WTC11 (cell line): Measurements from ENCODE around the gene PHLDB3. TPM values are rescaled to one million over a fixed set of nuclear protein-coding genes. Genes with fewer than 3 reads are reported as not detected.

Source experiments
- ATAC-seq: fragments of 200-7000 bp; cut with Tn5 transposase; 2 replicates; pipeline ENCODE4 v1.10.0; 2021; ENCODE audit warnings: mild to moderate bottlenecking, moderate library complexity
- CTCF ChIA-PET: fragments of 300-600 bp; sonication (Branson Sonifier 250); formaldehyde crosslinking; loops from one replicate; lab custom pipeline; 2021; ENCODE audit warnings: antibody characterized with exemption; lab: Charles Lee
- POLR2A ChIA-PET: fragments of 350-600 bp; sonication (Branson Sonifier 250); formaldehyde crosslinking; loops from one replicate; lab custom pipeline; 2021; ENCODE audit warnings: antibody characterized with exemption; lab: Charles Lee
- DNase-seq: peaks from one replicate; pipeline ENCODE4 v3.0.0; 2021; ENCODE audit warnings: low spot score
- H3K27ac Mint-ChIP-seq: 2 replicates; pipeline ENCODE4 v1.8.0; 2021; ENCODE audit warnings: mixed read lengths
- H3K27me3 Mint-ChIP-seq: 2 replicates; pipeline ENCODE4 v1.8.0; 2021; ENCODE audit warnings: low read depth, mild to moderate bottlenecking, moderate library complexity, mixed read lengths
- H3K36me3 Mint-ChIP-seq: 2 replicates; pipeline ENCODE4 v1.8.0; 2021; ENCODE audit warnings: mixed read lengths
- H3K4me1 Mint-ChIP-seq: 2 replicates; pipeline ENCODE4 v1.8.0; 2022; ENCODE audit warnings: mixed read lengths
- H3K4me3 Mint-ChIP-seq: 2 replicates; pipeline ENCODE4 v1.8.0; 2021; ENCODE audit warnings: mild to moderate bottlenecking, moderate library complexity, mixed read lengths
- H3K9me3 Mint-ChIP-seq: 2 replicates; pipeline ENCODE4 v1.8.0; 2021; ENCODE audit warnings: mixed read lengths
- CREM ChIP-seq: sonication (generic); formaldehyde crosslinking; IDR thresholded peaks from 2 replicates; pipeline ENCODE4 v1.8.1; 2022; ENCODE audit warnings: mild to moderate bottlenecking, missing genetic modification reagents, moderate library complexity
- E2F5 ChIP-seq: sonication (generic); formaldehyde crosslinking; IDR thresholded peaks from 2 replicates; pipeline ENCODE4 v1.8.1; 2022; ENCODE audit warnings: mild to moderate bottlenecking, moderate library complexity, missing genetic modification reagents
- ESRRA ChIP-seq: sonication (generic); formaldehyde crosslinking; IDR thresholded peaks from 2 replicates; pipeline ENCODE4 v1.8.1; 2022; ENCODE audit warnings: mild to moderate bottlenecking, missing genetic modification reagents, borderline replicate concordance
- FOXJ3 ChIP-seq: sonication (generic); formaldehyde crosslinking; IDR thresholded peaks from 2 replicates; pipeline ENCODE4 v1.9.0; 2021; ENCODE audit warnings: missing genetic modification reagents, mild to moderate bottlenecking, borderline replicate concordance
- HMGA2 ChIP-seq: fragments of 250-450 bp; sonication (Bioruptor Pico); IDR thresholded peaks from 2 replicates; pipeline ENCODE4 v1.4.0; 2021; ENCODE audit warnings: mild to moderate bottlenecking, moderate library complexity
- HMGXB4 ChIP-seq: sonication (generic); formaldehyde crosslinking; IDR thresholded peaks from 2 replicates; pipeline ENCODE4 v1.8.1; 2023; ENCODE audit warnings: mild to moderate bottlenecking, moderate library complexity, missing genetic modification reagents
- IRF2 ChIP-seq: sonication (generic); formaldehyde crosslinking; IDR thresholded peaks from 2 replicates; pipeline ENCODE4 v1.8.0; 2022; ENCODE audit warnings: low read depth, missing genetic modification reagents, borderline replicate concordance
- JUN ChIP-seq: sonication (generic); formaldehyde crosslinking; IDR thresholded peaks from 2 replicates; pipeline ENCODE4 v1.8.0; 2023; ENCODE audit warnings: mild to moderate bottlenecking, missing genetic modification reagents
- NFE2L1 ChIP-seq: sonication (generic); formaldehyde crosslinking; IDR thresholded peaks from 2 replicates; pipeline ENCODE4 v1.8.1; 2023; ENCODE audit warnings: missing genetic modification reagents
- PREB ChIP-seq: sonication (generic); formaldehyde crosslinking; IDR thresholded peaks from 2 replicates; pipeline ENCODE4 v1.8.1; 2022; ENCODE audit warnings: mild to moderate bottlenecking, missing genetic modification reagents, moderate library complexity, borderline replicate concordance
- TP53 ChIP-seq: sonication (generic); formaldehyde crosslinking; IDR thresholded peaks from 2 replicates; pipeline ENCODE4 v1.8.1; 2023; ENCODE audit warnings: mild to moderate bottlenecking, missing genetic modification reagents
- ZNF138 ChIP-seq: sonication (generic); formaldehyde crosslinking; conservative IDR thresholded peaks from 2 replicates; pipeline ENCODE4 v1.8.1; 2022; ENCODE audit warnings: mild to moderate bottlenecking, moderate library complexity, missing genetic modification reagents
- ZNF219 ChIP-seq: sonication (generic); formaldehyde crosslinking; IDR thresholded peaks from 2 replicates; pipeline ENCODE4 v1.8.0; 2023; ENCODE audit warnings: missing genetic modification reagents, mild to moderate bottlenecking, borderline replicate concordance
- ZNF232 ChIP-seq: sonication (generic); formaldehyde crosslinking; IDR thresholded peaks from 2 replicates; pipeline ENCODE4 v1.8.0; 2022; ENCODE audit warnings: mild to moderate bottlenecking, missing genetic modification reagents
- ZNF317 ChIP-seq: sonication (generic); formaldehyde crosslinking; IDR thresholded peaks from 2 replicates; pipeline ENCODE4 v1.8.1; 2023; ENCODE audit warnings: low read depth, mild to moderate bottlenecking, moderate library complexity, missing genetic modification reagents, borderline replicate concordance
- ZNF396 ChIP-seq: fragments of 250-450 bp; sonication (Bioruptor Pico); IDR thresholded peaks from 2 replicates; pipeline ENCODE4 v1.8.0; 2021; ENCODE audit warnings: mild to moderate bottlenecking, moderate library complexity, borderline replicate concordance
- ZNF423 ChIP-seq: fragments of 250-450 bp; sonication (Bioruptor Pico); IDR thresholded peaks from 2 replicates; pipeline ENCODE4 v2.1.2; 2022; ENCODE audit warnings: mild to moderate bottlenecking, moderate library complexity
- ZSCAN18 ChIP-seq: fragments of 250-450 bp; sonication (Bioruptor Pico); IDR thresholded peaks from 2 replicates; pipeline ENCODE4 v2.1.2; 2022; ENCODE audit warnings: mild to moderate bottlenecking, moderate library complexity
- total RNA-seq: library from RNA; stranded (reverse); gene quantifications from 3 replicates; pipeline ENCODE4 v1.2.3, GENCODE V29; 2021
- TF ChIP-seq, protein P1 (sequence below): sonication (generic); formaldehyde crosslinking; IDR thresholded peaks from 2 replicates; pipeline ENCODE4 v1.8.1; 2023; ENCODE audit warnings: mild to moderate bottlenecking, missing genetic modification reagents, moderate library complexity
- TF ChIP-seq, protein P2 (sequence below): sonication (generic); formaldehyde crosslinking; IDR thresholded peaks from 2 replicates; pipeline ENCODE4 v1.8.1; 2022; ENCODE audit warnings: low read depth, mild to moderate bottlenecking, moderate library complexity, missing genetic modification reagents, borderline replicate concordance
- TF ChIP-seq, protein P3 (sequence below): sonication (generic); formaldehyde crosslinking; IDR thresholded peaks from 2 replicates; pipeline ENCODE4 v1.8.1; 2023; ENCODE audit warnings: mild to moderate bottlenecking, missing genetic modification reagents
- TF ChIP-seq, protein P4 (sequence below): sonication (generic); formaldehyde crosslinking; IDR thresholded peaks from 2 replicates; pipeline ENCODE4 v1.8.0; 2023; ENCODE audit warnings: missing genetic modification reagents

The PHLDB3 gene
- total RNA-seq, 1 experiment from 2014 or later: 14.6 TPM

DNA sequence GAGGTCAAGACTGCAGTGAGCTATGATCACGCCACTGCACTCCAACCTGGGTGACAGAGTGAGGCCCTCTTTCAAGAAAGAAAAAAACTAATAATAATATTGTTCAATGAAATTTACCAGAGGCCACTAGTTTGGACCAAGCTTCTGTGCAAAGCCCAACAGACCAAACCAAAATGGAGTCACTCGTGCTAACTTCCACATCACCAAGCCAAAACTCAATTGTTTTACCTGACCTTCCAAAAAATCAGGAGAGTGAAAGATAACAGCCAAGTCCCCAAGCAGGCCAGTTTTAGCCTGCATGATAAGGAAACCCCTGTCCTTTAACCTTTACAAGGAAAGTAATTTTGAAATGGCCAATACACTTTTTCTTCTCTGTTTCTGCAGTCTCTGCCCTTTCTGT lies 59.1 kb downstream of the PHLDB3 start (continued):
- no peak for TF ChIP-seq ZNF138 (CRISPR knock-in tag)
- TF ChIP-seq FOXJ3 (CRISPR knock-in tag): no peak
- TF ChIP-seq, protein P1, sequence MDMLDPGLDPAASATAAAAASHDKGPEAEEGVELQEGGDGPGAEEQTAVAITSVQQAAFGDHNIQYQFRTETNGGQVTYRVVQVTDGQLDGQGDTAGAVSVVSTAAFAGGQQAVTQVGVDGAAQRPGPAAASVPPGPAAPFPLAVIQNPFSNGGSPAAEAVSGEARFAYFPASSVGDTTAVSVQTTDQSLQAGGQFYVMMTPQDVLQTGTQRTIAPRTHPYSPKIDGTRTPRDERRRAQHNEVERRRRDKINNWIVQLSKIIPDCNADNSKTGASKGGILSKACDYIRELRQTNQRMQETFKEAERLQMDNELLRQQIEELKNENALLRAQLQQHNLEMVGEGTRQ (CRISPR knock-in tag): no peak
- TF ChIP-seq ZNF232 (CRISPR knock-in tag): no peak
- TF ChIP-seq HMGA2: no peak
- TF ChIP-seq E2F5 (CRISPR knock-in tag): no peak
- TF ChIP-seq HMGXB4 (CRISPR knock-in tag): no peak
- TF ChIP-seq ZSCAN18 (CRISPR knock-in tag): no peak

- ATAC-seq: no peak
- Mint-ChIP-seq H3K27me3 (peaks cover 7% of the 10 kb centered on the region; the same call in 1 of the 2 replicates), H3K4me1 (peaks cover 11% of the 10 kb centered on the region), H3K4me3 (no peak overlapping the region), H3K36me3 (no peaks in the 10 kb centered on the region), H3K27ac (no peak overlapping the region), H3K9me3 (no peaks in the 10 kb centered on the region)
- ChIA-PET CTCF (interaction anchor here (0.6 to 5.4 kb wide), 4 partner anchors 12 to 110 kb away, joined by 3 to 245 read pairs (median 4); no protein-coding TSS in a partner anchor), POLR2A (no interaction called here)
- DNase-seq: no peak
- no peak for TF ChIP-seq CREM (CRISPR knock-in tag)
- TF ChIP-seq JUN (CRISPR knock-in tag): no peak
- no peak for TF ChIP-seq ESRRA (CRISPR knock-in tag)
- TF ChIP-seq, protein P2, sequence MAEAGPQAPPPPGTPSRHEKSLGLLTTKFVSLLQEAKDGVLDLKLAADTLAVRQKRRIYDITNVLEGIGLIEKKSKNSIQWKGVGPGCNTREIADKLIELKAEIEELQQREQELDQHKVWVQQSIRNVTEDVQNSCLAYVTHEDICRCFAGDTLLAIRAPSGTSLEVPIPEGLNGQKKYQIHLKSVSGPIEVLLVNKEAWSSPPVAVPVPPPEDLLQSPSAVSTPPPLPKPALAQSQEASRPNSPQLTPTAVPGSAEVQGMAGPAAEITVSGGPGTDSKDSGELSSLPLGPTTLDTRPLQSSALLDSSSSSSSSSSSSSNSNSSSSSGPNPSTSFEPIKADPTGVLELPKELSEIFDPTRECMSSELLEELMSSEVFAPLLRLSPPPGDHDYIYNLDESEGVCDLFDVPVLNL (CRISPR knock-in tag): no peak
- TF ChIP-seq TP53: no peak
- no peak for TF ChIP-seq ZNF317
- TF ChIP-seq, protein P3, sequence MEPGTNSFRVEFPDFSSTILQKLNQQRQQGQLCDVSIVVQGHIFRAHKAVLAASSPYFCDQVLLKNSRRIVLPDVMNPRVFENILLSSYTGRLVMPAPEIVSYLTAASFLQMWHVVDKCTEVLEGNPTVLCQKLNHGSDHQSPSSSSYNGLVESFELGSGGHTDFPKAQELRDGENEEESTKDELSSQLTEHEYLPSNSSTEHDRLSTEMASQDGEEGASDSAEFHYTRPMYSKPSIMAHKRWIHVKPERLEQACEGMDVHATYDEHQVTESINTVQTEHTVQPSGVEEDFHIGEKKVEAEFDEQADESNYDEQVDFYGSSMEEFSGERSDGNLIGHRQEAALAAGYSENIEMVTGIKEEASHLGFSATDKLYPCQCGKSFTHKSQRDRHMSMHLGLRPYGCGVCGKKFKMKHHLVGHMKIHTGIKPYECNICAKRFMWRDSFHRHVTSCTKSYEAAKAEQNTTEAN (CRISPR knock-in tag): no peak
- no peak for TF ChIP-seq NFE2L1 (CRISPR knock-in tag)
- TF ChIP-seq IRF2: no peak
- TF ChIP-seq, protein P4, sequence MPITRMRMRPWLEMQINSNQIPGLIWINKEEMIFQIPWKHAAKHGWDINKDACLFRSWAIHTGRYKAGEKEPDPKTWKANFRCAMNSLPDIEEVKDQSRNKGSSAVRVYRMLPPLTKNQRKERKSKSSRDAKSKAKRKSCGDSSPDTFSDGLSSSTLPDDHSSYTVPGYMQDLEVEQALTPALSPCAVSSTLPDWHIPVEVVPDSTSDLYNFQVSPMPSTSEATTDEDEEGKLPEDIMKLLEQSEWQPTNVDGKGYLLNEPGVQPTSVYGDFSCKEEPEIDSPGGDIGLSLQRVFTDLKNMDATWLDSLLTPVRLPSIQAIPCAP: no peak
- TF ChIP-seq ZNF423 (CRISPR knock-in tag): no peak
- no peak for TF ChIP-seq E2F5 (CRISPR knock-in tag)
- TF ChIP-seq ZSCAN18 (CRISPR knock-in tag): no peak
- TF ChIP-seq ZNF219: no peak
- no peak for TF ChIP-seq ZNF396
- no peak for TF ChIP-seq PREB (CRISPR knock-in tag)
These were observed 59.8 kb downstream of the PHLDB3 start for GRCh38 chr19:43444531-43445287.
